K562 (cell line): ENCODE data around the gene MPRIP. TPM values are rescaled to one million over a fixed set of nuclear protein-coding genes. Genes with fewer than 3 reads are reported as not detected.

Experiments
- ATAC-seq: fragments of 200-7000 bp; cut with Tn5 transposase; 3 replicates; pipeline ENCODE4 v1.9.1; 2020; ENCODE audit warnings: moderate library complexity
- BruUV-seq: library from RNA; stranded (reverse); fragments of 400-500 nt; replicated peaks from 2 replicates; lab custom pipeline; 2021; lab: Mats Ljungman, UMichigan
- CTCF ChIA-PET: fragments of 300-600 bp; formaldehyde crosslinking; extraction: SDS; loops from one replicate; lab custom pipeline; 2021; ENCODE audit warnings: low intra/inter-chr PET ratio; lab: Yijun Ruan, JAX
- POLR2A ChIA-PET: fragments of 300-600, 350-650 bp; sonication (Branson Sonifier 250); formaldehyde crosslinking; extraction: SDS; loops from one replicate; lab custom pipeline; 2021; ENCODE audit warnings: antibody characterized with exemption, inconsistent platforms; lab: Yijun Ruan, JAX
- DNase-seq, 4 experiments: peaks; one replicate each; pipeline versions ENCODE4 v3.0.0 to v3.0.0-alpha.2; 2011 to 2018; ENCODE audit warnings: low spot score in 3 of 4, mixed read lengths in 3 of 4; ENCODE audit errors: extremely low read depth in 1 of 4
- FAIRE-seq: peaks from 2 replicates; lab custom pipeline; 2011; peaks lifted over from hg19 to GRCh38; lab: Jason Lieb, UNC
- H2AFZ ChIP-seq: 2 replicates; pipeline ENCODE4 v1.6.0; 2011; ENCODE audit warnings: low read depth, low read length, control low read depth, inconsistent platforms
- H3K27ac ChIP-seq: fragments of 200-600 bp; 3 replicates; pipeline ENCODE4 v1.8.0; 2011; ENCODE audit warnings: low read depth, mild to moderate bottlenecking, control low read depth, inconsistent platforms, low read length, moderate library complexity, mixed read lengths; ENCODE audit errors: extremely low read depth
- H3K27me3 ChIP-seq, 2 experiments: fragments of 300-600 bp in 1 of 2; 2 replicates in 1 of 2; 3 replicates in 1 of 2; pipeline versions ENCODE4 v1.6.0 to v1.8.0; 2011; ENCODE audit warnings: inconsistent platforms in 2 of 2, low read length in 2 of 2, mild to moderate bottlenecking in 1 of 2, mixed read lengths in 1 of 2, moderate library complexity in 1 of 2; ENCODE audit not compliant: control insufficient read depth in 2 of 2, insufficient read depth in 2 of 2
- H3K36me3 ChIP-seq: fragments of 300-600 bp; 3 replicates; pipeline ENCODE4 v1.8.0; 2011; ENCODE audit warnings: mild to moderate bottlenecking, low read length, inconsistent platforms; ENCODE audit not compliant: control insufficient read depth, insufficient read depth
- H3K4me1 ChIP-seq, 2 experiments: fragments of 200-600 bp in 1 of 2; replicated peaks in 1 of 2; 2 replicates in 1 of 2; 3 replicates in 1 of 2; pipeline versions ENCODE4 v1.5.1 to v1.8.0; 2011; ENCODE audit warnings: inconsistent platforms in 2 of 2, low read length in 2 of 2, mild to moderate bottlenecking in 1 of 2, mixed read lengths in 1 of 2, moderate library complexity in 1 of 2; ENCODE audit not compliant: control insufficient read depth in 2 of 2, insufficient read depth in 2 of 2
- H3K4me2 ChIP-seq: 2 replicates; pipeline ENCODE4 v1.6.1; 2011; ENCODE audit warnings: low read length, control low read depth, inconsistent platforms, mixed read lengths; ENCODE audit not compliant: insufficient read depth
- H3K4me3 ChIP-seq: fragments of 200-600 bp; sonication (generic), shearing (Covaris generic); 2 replicates; pipeline ENCODE4 v1.5.1; 2016; ENCODE audit warnings: control low read depth, inconsistent platforms
- H3K79me2 ChIP-seq: fragments of 200-600 bp; 3 replicates; pipeline ENCODE4 v1.8.0; 2011; ENCODE audit warnings: low read length, inconsistent platforms; ENCODE audit not compliant: control insufficient read depth, insufficient read depth
- H3K9ac ChIP-seq, 2 experiments: 2 replicates each; pipeline versions ENCODE4 v1.6.0 to v1.6.1; 2011; ENCODE audit warnings: low read depth in 2 of 2, low read length in 2 of 2, control low read depth in 1 of 2, inconsistent platforms in 1 of 2, mild to moderate bottlenecking in 1 of 2, mixed read lengths in 1 of 2; ENCODE audit not compliant: insufficient read depth in 1 of 2
- H3K9me1 ChIP-seq: one replicate; pipeline ENCODE4 v1.6.0; 2011; ENCODE audit warnings: inconsistent platforms, mild to moderate bottlenecking, low read length, moderate library complexity; ENCODE audit not compliant: control insufficient read depth, insufficient read depth
- H3K9me3 ChIP-seq: replicated peaks from 2 replicates; pipeline ENCODE4 v1.5.1; 2011; ENCODE audit warnings: low read depth, low read length, inconsistent platforms; ENCODE audit not compliant: control insufficient read depth, insufficient read depth
- H4K20me1 ChIP-seq: replicated peaks from 2 replicates; pipeline ENCODE4 v1.6.1; 2011; ENCODE audit warnings: low read length, inconsistent platforms, mixed read lengths; ENCODE audit not compliant: control insufficient read depth, insufficient read depth
- NR2C2 ChIP-seq, 2 experiments: fragments of 200-800 bp in 1 of 2; sonication (Bioruptor generic) in 1 of 2; sonication (generic) in 1 of 2; formaldehyde crosslinking in 1 of 2; IDR thresholded peaks; 2 replicates each; pipeline versions ENCODE4 v1.6.1 to v1.8.0; 2016 to 2022; ENCODE audit warnings: mild to moderate bottlenecking in 1 of 2, missing compliant biosample characterization in 1 of 2, missing genetic modification characterization in 1 of 2, missing genetic modification reagents in 1 of 2
- WGBS: fragments of 100-300 bp; shearing (Covaris generic); methylation state at CpG from one replicate; pipeline ENCODE4 v1.1.6; 2016; ENCODE audit warnings: low coverage, mixed read lengths; ENCODE audit not compliant: insufficient coverage; ENCODE audit errors: missing lambda C conversion rate; 5-methylcytosine and 5-hydroxymethylcytosine counted together
- in situ Hi-C: fragments of 300-500 bp; cut with MboI; formaldehyde crosslinking; loops from 4 replicates; pipeline ENCODE4 v1.15.0; 2018; ENCODE audit warnings: inconsistent platforms, mixed read lengths
- intact Hi-C: fragments of 100-400 bp; cut with micrococcal nuclease; formaldehyde crosslinking; loops from 2 replicates; pipeline ENCODE4 v1.14.2; 2022
- polyA plus RNA-seq, 8 experiments: library from polyadenylated mRNA; depleted of rRNA in 4 of 8; stranded (reverse) in 5 of 8; unstranded in 3 of 8; fragments of >200 nt; fragmentation: Nextera tagmentation in 2 of 8; fragmentation: Illumina TruSeq in 1 of 8; extraction: Ambion mirVana in 2 of 8; extraction: Trizol in 1 of 8; gene quantifications; 2 replicates each; pipeline versions ENCODE4 v1.2.1 to v1.2.3, GENCODE V29; 2011 to 2014; ENCODE audit warnings: inconsistent platforms in 1 of 8, missing spikeins in 1 of 8
- total RNA-seq, 7 experiments: library from RNA; depleted of rRNA in 6 of 7; stranded (reverse); fragments of >200 nt in 6 of 7; fragmentation: Illumina TruSeq in 2 of 7; extraction: Trizol in 2 of 7; gene quantifications; 2 replicates each; pipeline versions ENCODE4 v1.2.1 to v1.2.3, GENCODE V29; 2011 to 2021; ENCODE audit warnings: low replicate concordance in 1 of 7
- TF ChIP-seq, protein P1 (sequence below): fragments of 450-650 bp; formaldehyde crosslinking; IDR thresholded peaks from 2 replicates; pipeline ENCODE4 v1.4.0; 2022; ENCODE audit warnings: missing genetic modification characterization

MPRIP gene
- total and polyA plus RNA-seq, 9 of the 15 experiments (the other 6 are each of a cell fraction or from before 2014, with no cell fraction given): 10.0 to 72.6 (median 30.1) TPM

DNA sequence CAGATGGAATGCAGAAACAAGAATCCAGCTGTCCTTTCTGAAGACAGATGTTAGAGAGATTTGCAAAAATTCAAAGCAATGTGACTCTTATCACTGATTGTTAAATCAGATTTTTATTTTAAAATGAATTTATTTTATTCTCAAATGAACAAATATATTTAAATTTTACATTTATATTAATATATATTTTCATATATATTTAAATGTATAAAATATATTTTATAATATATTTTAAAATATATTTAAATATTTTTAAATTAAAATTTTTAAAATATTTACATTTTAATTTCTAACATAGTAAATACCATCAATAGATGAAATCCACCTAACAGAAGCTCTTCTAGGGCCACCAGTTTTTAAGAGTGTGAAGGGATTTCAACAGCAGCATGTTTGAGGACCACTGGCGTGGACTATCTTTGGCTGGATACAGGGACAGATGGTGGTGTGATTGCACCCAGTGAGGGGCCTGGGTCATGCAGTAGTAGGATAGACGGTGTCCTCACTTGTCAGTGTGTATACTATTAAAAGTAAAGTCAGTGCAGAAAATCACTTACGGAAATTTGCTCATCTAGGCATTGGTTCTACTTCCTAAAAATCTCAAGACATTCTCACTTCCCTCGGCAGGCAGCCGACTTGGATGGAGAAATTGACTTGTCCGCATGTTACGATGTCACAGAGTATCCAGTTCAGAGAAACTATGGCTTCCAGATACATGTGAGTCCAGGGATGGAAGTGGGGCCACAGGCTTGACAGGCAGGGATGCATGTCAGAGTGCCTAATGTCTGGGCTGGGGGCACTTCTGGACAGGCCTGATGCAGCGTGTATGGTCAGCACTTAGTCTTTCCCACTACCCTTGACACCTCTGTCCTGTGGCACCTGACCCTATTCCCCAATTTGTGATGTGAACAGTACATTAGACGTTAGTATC is 107.5 kb downstream of the MPRIP start:
- Histone ChIP-seq H3K36me3 (peaks cover 33% of the 10 kb centered on the region; the same call in 2 of the 3 replicates), H3K4me1 (no peaks in the 10 kb centered on the region), H3K9me1 (no peaks in the 10 kb centered on the region), H3K4me2 (no peak overlapping the region), H3K4me3 (no peak overlapping the region), H3K9me3 (no peaks in the 10 kb centered on the region), H3K27me3 (no peaks in the 10 kb centered on the region), H2AFZ (no peak overlapping the region), H4K20me1 (no peaks in the 10 kb centered on the region), H3K27ac (no peak overlapping the region), H3K79me2 (no peaks in the 10 kb centered on the region), H3K9ac (no peak overlapping the region)
- TF ChIP-seq, protein P1, sequence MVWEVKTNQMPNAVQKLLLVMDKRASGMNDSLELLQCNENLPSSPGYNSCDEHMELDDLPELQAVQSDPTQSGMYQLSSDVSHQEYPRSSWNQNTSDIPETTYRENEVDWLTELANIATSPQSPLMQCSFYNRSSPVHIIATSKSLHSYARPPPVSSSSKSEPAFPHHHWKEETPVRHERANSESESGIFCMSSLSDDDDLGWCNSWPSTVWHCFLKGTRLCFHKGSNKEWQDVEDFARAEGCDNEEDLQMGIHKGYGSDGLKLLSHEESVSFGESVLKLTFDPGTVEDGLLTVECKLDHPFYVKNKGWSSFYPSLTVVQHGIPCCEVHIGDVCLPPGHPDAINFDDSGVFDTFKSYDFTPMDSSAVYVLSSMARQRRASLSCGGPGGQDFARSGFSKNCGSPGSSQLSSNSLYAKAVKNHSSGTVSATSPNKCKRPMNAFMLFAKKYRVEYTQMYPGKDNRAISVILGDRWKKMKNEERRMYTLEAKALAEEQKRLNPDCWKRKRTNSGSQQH: no peak
- TF ChIP-seq NR2C2 (CRISPR knock-in tag; IDR thresholded peaks at IDR 0.05) (no peak), NR2C2 (tag; IDR thresholded peaks at IDR 0.05) (no peak)
- WGBS: 92% methylated on average over 9 of the region's 9 CpGs
- ChIA-PET CTCF (no interaction called here), POLR2A (interaction anchor here (1.0 kb wide), 1 partner anchor 19 kb away, joined by 5 read pairs; no protein-coding TSS in a partner anchor)
- BruUV-seq: no TSS peak
- ATAC-seq: no peak
- intact Hi-C loops: loop anchor here (10.0 kb wide), 1 partner anchor 165 kb away; no protein-coding TSS in a partner anchor
- DNase-seq: no peak
- FAIRE-seq: no peak
- in situ Hi-C loops: no loop called here
